ENCODE measurements around the gene DNTT.

Gene DNTT

GRCh38 chr10:96387601-96388000 is 83.4 kb downstream of the DNTT start:
- H3K36me3 ChIP-seq (ENCODE audit: low read length): no peaks in the 10 kb centered on the region
- no peak overlapping the region for H2AFZ ChIP-seq (ENCODE audit: low read depth, low read length, severe bottlenecking)
- no peaks in the 10 kb centered on the region for H3F3A ChIP-seq (ENCODE audit: insufficient read depth)
- H3K27me3 ChIP-seq (ENCODE audit: low read length): no peaks in the 10 kb centered on the region; the same call in 1 of the 2 replicates
- H3K9me3 ChIP-seq (ENCODE audit: insufficient read depth, low read length): no peaks in the 10 kb centered on the region
- no peaks in the 10 kb centered on the region for H3K79me2 ChIP-seq (ENCODE audit: insufficient read depth, low read length)
- H3K9me2 ChIP-seq (replicated peaks; ENCODE audit: insufficient read depth, low read length): no peaks in the 10 kb centered on the region
- H3K27ac ChIP-seq (ENCODE audit: low read depth, low read length): no peak overlapping the region
- H3K4me3 ChIP-seq (ENCODE audit: insufficient read depth, low read length, poor library complexity, severe bottlenecking): no peak overlapping the region
- H3K9ac ChIP-seq (ENCODE audit: low read length): no peak overlapping the region
- H3K4me2 ChIP-seq (ENCODE audit: low read depth, low read length, poor library complexity, severe bottlenecking): no peak overlapping the region
- H4K20me1 ChIP-seq (ENCODE audit: low read depth, low read length): no peaks in the 10 kb centered on the region
- no peak for TF ChIP-seq CTCF (IDR thresholded peaks at IDR 0.05; ENCODE audit: insufficient read depth, low read length, poor library complexity, severe bottlenecking)
- TF ChIP-seq EZH2phosphoT487 (conservative IDR thresholded peaks at IDR 0.05; ENCODE audit: low read length): no peak
